IMR-90 (cell line): ENCODE results near the gene CYB5R3. TPM values are rescaled to one million over a fixed set of nuclear protein-coding genes. Genes with fewer than 3 reads are reported as not detected.

Experiments
- ATAC-seq: fragments of 200-7000 bp; cut with Tn5 transposase; 2 replicates; pipeline ENCODE4 v1.9.1; 2020; ENCODE audit warnings: low read depth, mild to moderate bottlenecking, moderate library complexity
- BruUV-seq: library from RNA; stranded (reverse); fragments of 400-500 nt; replicated peaks from 2 replicates; lab custom pipeline; 2021; lab: Mats Ljungman, UMichigan
- CTCF ChIA-PET: fragments of 300-600 bp; formaldehyde crosslinking; extraction: SDS; loops from one replicate; lab custom pipeline; 2021; ENCODE audit warnings: antibody characterized with exemption; lab: Yijun Ruan, JAX
- POLR2A ChIA-PET: fragments of 300-600 bp; sonication (Branson Sonifier 250); formaldehyde crosslinking; loops from one replicate; lab custom pipeline; 2022; ENCODE audit warnings: antibody characterized with exemption; ENCODE audit not compliant: unreplicated experiment; lab: Charles Lee
- DNase-seq: peaks from one replicate; pipeline ENCODE4 v3.0.0; 2013
- H2AFZ ChIP-seq: replicated peaks from 2 replicates; pipeline ENCODE3; 2013; ENCODE audit warnings: low read length, mild to moderate bottlenecking; ENCODE audit not compliant: poor library complexity
- H2AK5ac ChIP-seq: 2 replicates; pipeline ENCODE4 v1.6.1; 2013; ENCODE audit warnings: low read depth, low read length, inconsistent platforms
- H2AK9ac ChIP-seq: replicated peaks from 2 replicates; pipeline ENCODE3; 2013; ENCODE audit warnings: mild to moderate bottlenecking, low read depth, low read length, moderate library complexity; ENCODE audit not compliant: poor library complexity
- H2BK120ac ChIP-seq: 2 replicates; pipeline ENCODE4 v1.6.1; 2013; ENCODE audit warnings: low read depth, low read length, inconsistent platforms
- H2BK15ac ChIP-seq: 3 replicates; pipeline ENCODE4 v1.6.1; 2013; ENCODE audit warnings: low read depth, low read length, inconsistent platforms
- H2BK20ac ChIP-seq: 2 replicates; pipeline ENCODE4 v1.6.1; 2013; ENCODE audit warnings: low read depth, mild to moderate bottlenecking, inconsistent platforms, low read length, moderate library complexity
- H2BK5ac ChIP-seq: 2 replicates; pipeline ENCODE4 v1.6.1; 2013; ENCODE audit warnings: mild to moderate bottlenecking, low read depth, low read length, inconsistent platforms; ENCODE audit not compliant: poor library complexity, severe bottlenecking
- H3K14ac ChIP-seq: replicated peaks from 2 replicates; pipeline ENCODE4 v1.6.1; 2013; ENCODE audit warnings: low read depth, low read length, inconsistent platforms
- H3K18ac ChIP-seq: 2 replicates; pipeline ENCODE4 v1.6.1; 2013; ENCODE audit warnings: low read depth, low read length, control low read depth
- H3K23ac ChIP-seq: 2 replicates; pipeline ENCODE4 v1.6.1; 2013; ENCODE audit warnings: low read depth, low read length, inconsistent platforms
- H3K27ac ChIP-seq: 2 replicates; pipeline ENCODE4 v1.5.1; 2013; ENCODE audit warnings: mild to moderate bottlenecking, control low read depth, low read length; ENCODE audit not compliant: insufficient read depth
- H3K27me3 ChIP-seq: 2 replicates; pipeline ENCODE4 v1.6.1; 2013; ENCODE audit warnings: low read length; ENCODE audit not compliant: control insufficient read depth, insufficient read depth
- H3K36me3 ChIP-seq: 2 replicates; pipeline ENCODE4 v1.6.1; 2013; ENCODE audit warnings: low read length, mixed read lengths; ENCODE audit not compliant: control insufficient read depth, insufficient read depth
- H3K4ac ChIP-seq: 2 replicates; pipeline ENCODE4 v1.6.1; 2013; ENCODE audit warnings: low read depth, low read length, inconsistent platforms
- H3K4me1 ChIP-seq: 2 replicates; pipeline ENCODE4 v1.6.1; 2013; ENCODE audit warnings: low read length, mixed read lengths; ENCODE audit not compliant: control insufficient read depth, insufficient read depth
- H3K4me2 ChIP-seq: 2 replicates; pipeline ENCODE4 v1.6.1; 2013; ENCODE audit warnings: low read depth, mild to moderate bottlenecking, control low read depth, low read length, moderate library complexity
- H3K4me3 ChIP-seq: 2 replicates; pipeline ENCODE4 v1.5.1; 2013; ENCODE audit warnings: low read depth, mild to moderate bottlenecking, control low read depth, low read length, moderate library complexity; ENCODE audit not compliant: insufficient read depth
- H3K56ac ChIP-seq: 2 replicates; pipeline ENCODE4 v1.6.1; 2013; ENCODE audit warnings: low read length, inconsistent platforms; ENCODE audit not compliant: insufficient read depth; ENCODE audit errors: extremely low read depth
- H3K79me1 ChIP-seq, 2 experiments: 2 replicates each; pipeline ENCODE4 v1.6.1; 2013; ENCODE audit warnings: low read length in 2 of 2, inconsistent platforms in 1 of 2, low read depth in 1 of 2
- H3K9ac ChIP-seq: 2 replicates; pipeline ENCODE4 v1.6.1; 2013; ENCODE audit warnings: low read depth, low read length, control low read depth
- H3K9me1 ChIP-seq: 2 replicates; pipeline ENCODE4 v1.6.1; 2013; ENCODE audit warnings: low read length, inconsistent platforms; ENCODE audit not compliant: insufficient read depth
- H3K9me3 ChIP-seq: 2 replicates; pipeline ENCODE4 v1.6.1; 2013; ENCODE audit warnings: low read length; ENCODE audit not compliant: control insufficient read depth, insufficient read depth
- H4K20me1 ChIP-seq: 2 replicates; pipeline ENCODE4 v1.6.1; 2013; ENCODE audit warnings: low read length, inconsistent platforms; ENCODE audit not compliant: insufficient read depth
- H4K5ac ChIP-seq: 2 replicates; pipeline ENCODE4 v1.6.1; 2013; ENCODE audit warnings: mild to moderate bottlenecking, low read depth, low read length, control low read depth
- H4K8ac ChIP-seq, 2 experiments: 2 replicates each; pipeline ENCODE4 v1.6.1; 2013; ENCODE audit warnings: low read depth in 2 of 2, low read length in 2 of 2, control low read depth in 1 of 2, inconsistent platforms in 1 of 2
- H4K91ac ChIP-seq: 2 replicates; pipeline ENCODE4 v1.6.1; 2013; ENCODE audit warnings: low read depth, low read length, inconsistent platforms; ENCODE audit not compliant: insufficient read depth
- BHLHE40 ChIP-seq: fragments of 150-350 bp; IDR thresholded peaks from 2 replicates; pipeline ENCODE4 v1.6.1; 2016; ENCODE audit warnings: mild to moderate bottlenecking, low read depth, low read length
- CHD1 ChIP-seq: IDR thresholded peaks from 2 replicates; pipeline ENCODE4 v1.6.1; 2012; ENCODE audit warnings: low read depth, low read length, improper control_type of control experiment
- MAFK ChIP-seq: IDR thresholded peaks from 2 replicates; pipeline ENCODE4 v1.6.1; 2012; ENCODE audit warnings: low read depth, low read length, improper control_type of control experiment
- MXI1 ChIP-seq: IDR thresholded peaks from 2 replicates; pipeline ENCODE4 v1.6.1; 2012; ENCODE audit warnings: low read depth, mild to moderate bottlenecking, low read length, moderate library complexity, borderline replicate concordance
- POLR2A ChIP-seq: IDR thresholded peaks from 2 replicates; pipeline ENCODE4 v1.6.1; 2012; ENCODE audit warnings: mild to moderate bottlenecking, low read depth, low read length
- RFX5 ChIP-seq: IDR thresholded peaks from 2 replicates; pipeline ENCODE4 v1.8.0; 2012; ENCODE audit warnings: low read depth, mild to moderate bottlenecking, low read length, moderate library complexity
- WGBS, 2 experiments: methylation state at CpG; one replicate each; pipeline versions ENCODE4 v1.1.5 to v1.1.7; 2013; ENCODE audit warnings: missing lambda C conversion rate in 2 of 2; ENCODE audit not compliant: insufficient read length in 1 of 2; ENCODE audit errors: extremely low coverage in 2 of 2; 5-methylcytosine and 5-hydroxymethylcytosine counted together
- dilution Hi-C: fragments of 300-500 bp; cut with HindIII; formaldehyde crosslinking; loops from one replicate; pipeline ENCODE4 v1.14.3; 2018; ENCODE audit warnings: low sequenced_read_pairs; ENCODE audit not compliant: unreplicated experiment
- in situ Hi-C: fragments of 300-500 bp; cut with MboI; formaldehyde crosslinking; loops from 3 replicates; pipeline ENCODE4 v1.14.3; 2019; ENCODE audit warnings: low sequenced_read_pairs, inconsistent platforms, mixed read lengths
- intact Hi-C: fragments of 100-400 bp; cut with micrococcal nuclease; formaldehyde crosslinking; loops from 2 replicates; pipeline ENCODE4 v1.10.0; 2022
- polyA plus RNA-seq, 3 experiments: library from polyadenylated mRNA; depleted of rRNA; stranded (reverse); fragments of >200 nt; gene quantifications; 2 replicates each; pipeline ENCODE4 v1.2.3, GENCODE V29; 2012; ENCODE audit warnings: low replicate concordance in 1 of 3
- total RNA-seq: library from RNA; depleted of rRNA; stranded (reverse); fragments of >200 nt; gene quantifications from 2 replicates; pipeline ENCODE4 v1.2.3, GENCODE V29; 2012
- TF ChIP-seq, protein P1 (sequence below): fragments of 150-350 bp; IDR thresholded peaks from 2 replicates; pipeline ENCODE4 v1.6.1; 2017; ENCODE audit warnings: mild to moderate bottlenecking, antibody characterized with exemption, low read length, low read depth
- TF ChIP-seq, protein P2 (sequence below): conservative IDR thresholded peaks from 2 replicates; pipeline ENCODE4 v1.5.1; 2012; ENCODE audit warnings: mild to moderate bottlenecking, low read depth, low read length, improper control_type of control experiment
- TF ChIP-seq, protein P3 (sequence below): fragments of 150-350 bp; IDR thresholded peaks from 2 replicates; pipeline ENCODE4 v1.6.1; 2016; ENCODE audit warnings: low read depth, mild to moderate bottlenecking, low read length, moderate library complexity, borderline replicate concordance

The CYB5R3 gene
- total and polyA plus RNA-seq, 2 of the 4 experiments (the other 2 are of a cell fraction) = 44.1 to 362 TPM

DNA sequence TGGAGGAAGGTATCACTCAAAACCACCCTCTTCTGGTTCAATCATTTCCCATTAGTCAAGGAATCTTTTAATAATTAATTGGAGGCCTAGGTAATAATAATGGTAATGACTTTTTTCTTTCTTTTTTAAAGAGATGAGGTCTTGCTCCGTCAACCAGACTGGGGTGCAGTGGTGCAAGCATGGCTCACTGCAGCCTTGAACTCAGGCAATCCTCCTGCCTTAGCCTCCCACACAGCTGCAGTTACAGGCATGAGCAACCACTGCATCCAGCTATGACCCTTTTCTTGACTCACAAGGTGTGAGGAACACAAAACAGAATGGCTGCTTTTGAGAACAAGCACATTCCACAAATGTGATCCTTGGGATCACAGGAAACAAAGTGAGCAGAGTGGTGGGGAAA is 38.1 kb downstream of the CYB5R3 start:
- no peak overlapping the region for H3K4ac ChIP-seq
- H3K56ac ChIP-seq = no peak overlapping the region
- no peak overlapping the region for H2BK120ac ChIP-seq
- CTCF ChIA-PET = no interaction called here
- H2BK15ac ChIP-seq = no peak overlapping the region
- no peaks in the 10 kb centered on the region for H3K9me3 ChIP-seq
- peak overlapping the region; percentile 73 for H3K23ac ChIP-seq
- no CpG with 5 or more reads among the region's 1 CpG for WGBS, 2 experiments
- intact Hi-C loops = no loop called here
- dilution Hi-C loops = no loop called here
- no peak overlapping the region for H3K4me3 ChIP-seq
- H3K36me3 ChIP-seq = peaks cover 6% of the 10 kb centered on the region
- no TSS peak for BruUV-seq
- peak; percentile 52 for DNase-seq
- no peak overlapping the region for H4K5ac ChIP-seq
- no peak overlapping the region for H2BK20ac ChIP-seq
- peaks cover 58% of the 10 kb centered on the region for H4K20me1 ChIP-seq
- H2BK5ac ChIP-seq = no peak overlapping the region
- H3K9me1 ChIP-seq = peaks cover 20% of the 10 kb centered on the region
- no peak overlapping the region for H2AFZ ChIP-seq
- TF ChIP-seq, protein P1, sequence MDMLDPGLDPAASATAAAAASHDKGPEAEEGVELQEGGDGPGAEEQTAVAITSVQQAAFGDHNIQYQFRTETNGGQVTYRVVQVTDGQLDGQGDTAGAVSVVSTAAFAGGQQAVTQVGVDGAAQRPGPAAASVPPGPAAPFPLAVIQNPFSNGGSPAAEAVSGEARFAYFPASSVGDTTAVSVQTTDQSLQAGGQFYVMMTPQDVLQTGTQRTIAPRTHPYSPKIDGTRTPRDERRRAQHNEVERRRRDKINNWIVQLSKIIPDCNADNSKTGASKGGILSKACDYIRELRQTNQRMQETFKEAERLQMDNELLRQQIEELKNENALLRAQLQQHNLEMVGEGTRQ = no peak
- TF ChIP-seq POLR2A (no peak), CHD1 (no peak), BHLHE40 (no peak), MAFK (no peak), MXI1 (no peak), RFX5 (no peak)
- TF ChIP-seq, protein P2, sequence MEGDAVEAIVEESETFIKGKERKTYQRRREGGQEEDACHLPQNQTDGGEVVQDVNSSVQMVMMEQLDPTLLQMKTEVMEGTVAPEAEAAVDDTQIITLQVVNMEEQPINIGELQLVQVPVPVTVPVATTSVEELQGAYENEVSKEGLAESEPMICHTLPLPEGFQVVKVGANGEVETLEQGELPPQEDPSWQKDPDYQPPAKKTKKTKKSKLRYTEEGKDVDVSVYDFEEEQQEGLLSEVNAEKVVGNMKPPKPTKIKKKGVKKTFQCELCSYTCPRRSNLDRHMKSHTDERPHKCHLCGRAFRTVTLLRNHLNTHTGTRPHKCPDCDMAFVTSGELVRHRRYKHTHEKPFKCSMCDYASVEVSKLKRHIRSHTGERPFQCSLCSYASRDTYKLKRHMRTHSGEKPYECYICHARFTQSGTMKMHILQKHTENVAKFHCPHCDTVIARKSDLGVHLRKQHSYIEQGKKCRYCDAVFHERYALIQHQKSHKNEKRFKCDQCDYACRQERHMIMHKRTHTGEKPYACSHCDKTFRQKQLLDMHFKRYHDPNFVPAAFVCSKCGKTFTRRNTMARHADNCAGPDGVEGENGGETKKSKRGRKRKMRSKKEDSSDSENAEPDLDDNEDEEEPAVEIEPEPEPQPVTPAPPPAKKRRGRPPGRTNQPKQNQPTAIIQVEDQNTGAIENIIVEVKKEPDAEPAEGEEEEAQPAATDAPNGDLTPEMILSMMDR = no peak
- TF ChIP-seq, protein P3, sequence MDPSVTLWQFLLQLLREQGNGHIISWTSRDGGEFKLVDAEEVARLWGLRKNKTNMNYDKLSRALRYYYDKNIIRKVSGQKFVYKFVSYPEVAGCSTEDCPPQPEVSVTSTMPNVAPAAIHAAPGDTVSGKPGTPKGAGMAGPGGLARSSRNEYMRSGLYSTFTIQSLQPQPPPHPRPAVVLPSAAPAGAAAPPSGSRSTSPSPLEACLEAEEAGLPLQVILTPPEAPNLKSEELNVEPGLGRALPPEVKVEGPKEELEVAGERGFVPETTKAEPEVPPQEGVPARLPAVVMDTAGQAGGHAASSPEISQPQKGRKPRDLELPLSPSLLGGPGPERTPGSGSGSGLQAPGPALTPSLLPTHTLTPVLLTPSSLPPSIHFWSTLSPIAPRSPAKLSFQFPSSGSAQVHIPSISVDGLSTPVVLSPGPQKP = no peak
- H4K91ac ChIP-seq = no peak overlapping the region
- 0 out of 4 replicates have a peak overlapping the region, but pooled peaks of 1 of the 2 experiments have one; percentile 14 for H4K8ac ChIP-seq
- no peak overlapping the region for H3K18ac ChIP-seq
- POLR2A ChIA-PET = no interaction called here
- H2AK9ac ChIP-seq = peak overlapping the region; percentile 53
- no peaks in the 10 kb centered on the region for H3K27me3 ChIP-seq
- no peak overlapping the region for H3K27ac ChIP-seq
- H3K9ac ChIP-seq = no peak overlapping the region
- no peak for ATAC-seq
- H3K79me1 ChIP-seq = peaks cover 15 to 61% of the 10 kb centered on the region in 2 experiments; a peak in 3 of 4 replicates
- H3K4me2 ChIP-seq = no peak overlapping the region
- peaks cover 29% of the 10 kb centered on the region for H3K4me1 ChIP-seq
- no peak overlapping the region for H2AK5ac ChIP-seq
- in situ Hi-C loops = no loop called here
- peak overlapping the region; percentile 51; the same call in 1 of the 2 replicates for H3K14ac ChIP-seq
